K562 (cell line): Measurements from ENCODE around the gene CHSY3. TPM values are rescaled to one million over a fixed set of nuclear protein-coding genes. Genes with fewer than 3 reads are reported as not detected.

ENCODE experiments used
- CBX3 ChIP-seq, 2 experiments: IDR thresholded peaks; 1 replicate in 1 of 2; 2 replicates in 1 of 2; pipeline ENCODE4 v1.6.1; 2012; ENCODE audit warnings: inconsistent platforms in 2 of 2, low read length in 2 of 2, borderline replicate concordance in 1 of 2, control low read depth in 1 of 2
- DIDO1 ChIP-seq: fragments of 450-650 bp; IDR thresholded peaks from 2 replicates; pipeline ENCODE4 v1.6.1; 2016; ENCODE audit warnings: low read depth, missing biosample characterization, missing genetic modification characterization
- FOXM1 ChIP-seq, 2 experiments: fragments of 450-650 bp in 1 of 2; sonication (generic) in 1 of 2; formaldehyde crosslinking in 1 of 2; IDR thresholded peaks; 2 replicates each; pipeline versions ENCODE4 v1.6.1 to v1.9.0; 2017 to 2022; ENCODE audit warnings: low read depth in 2 of 2, mild to moderate bottlenecking in 2 of 2, missing genetic modification reagents in 1 of 2, moderate library complexity in 1 of 2
- HCFC1 ChIP-seq: IDR thresholded peaks from 2 replicates; pipeline ENCODE4 v1.6.1; 2012; ENCODE audit warnings: low read depth, low read length, improper control_type of control experiment
- HNRNPUL1 ChIP-seq: fragments of 200-400 bp; formaldehyde crosslinking; IDR thresholded peaks from 2 replicates; pipeline ENCODE4 v1.6.1; 2017; ENCODE audit warnings: low read length
- MEIS2 ChIP-seq: fragments of 450-650 bp; IDR thresholded peaks from 2 replicates; pipeline ENCODE4 v1.6.1; 2014; ENCODE audit warnings: mild to moderate bottlenecking; ENCODE audit not compliant: partially characterized antibody
- NBN ChIP-seq: fragments of 450-650 bp; IDR thresholded peaks from 2 replicates; pipeline ENCODE4 v1.6.1; 2016; ENCODE audit warnings: low read depth, mild to moderate bottlenecking
- NFIC ChIP-seq: fragments of 450-650 bp; IDR thresholded peaks from 2 replicates; pipeline ENCODE4 v1.6.1; 2017; ENCODE audit warnings: mild to moderate bottlenecking, inconsistent platforms
- NR2C1 ChIP-seq, 2 experiments: fragments of 450-650 bp; IDR thresholded peaks; 2 replicates each; pipeline ENCODE4 v1.6.1; 2017; ENCODE audit warnings: mild to moderate bottlenecking in 2 of 2, antibody characterized with exemption in 1 of 2, inconsistent platforms in 1 of 2, missing compliant biosample characterization in 1 of 2, missing genetic modification characterization in 1 of 2
- RHOXF2B ChIP-seq: fragments of 250-450 bp; sonication (Bioruptor Pico); conservative IDR thresholded peaks from 2 replicates; pipeline ENCODE4 v1.5.1; 2021
- SMC3 ChIP-seq: conservative IDR thresholded peaks from 2 replicates; pipeline ENCODE4 v1.6.1; 2011; ENCODE audit warnings: low read depth, low read length, improper control_type of control experiment; ENCODE audit not compliant: insufficient read depth
- U2AF1 ChIP-seq: fragments of 200-400 bp; formaldehyde crosslinking; optimal IDR thresholded peaks from 2 replicates; pipeline ENCODE3; 2017; ENCODE audit warnings: mild to moderate bottlenecking, low read depth, low read length, moderate library complexity
- ZNF12 ChIP-seq: sonication (generic); formaldehyde crosslinking; IDR thresholded peaks from 2 replicates; pipeline ENCODE4 v1.4.0; 2020; ENCODE audit warnings: mild to moderate bottlenecking, missing genetic modification reagents
- ZNF174 ChIP-seq: fragments of 250-450 bp; sonication (Bioruptor Pico); IDR thresholded peaks from 2 replicates; pipeline ENCODE4 v1.4.0; 2020; ENCODE audit warnings: mild to moderate bottlenecking
- polyA plus RNA-seq, 8 experiments: library from polyadenylated mRNA; depleted of rRNA in 4 of 8; stranded (reverse) in 5 of 8; unstranded in 3 of 8; fragments of >200 nt; fragmentation: Nextera tagmentation in 2 of 8; fragmentation: Illumina TruSeq in 1 of 8; extraction: Ambion mirVana in 2 of 8; extraction: Trizol in 1 of 8; gene quantifications; 2 replicates each; pipeline versions ENCODE4 v1.2.1 to v1.2.3, GENCODE V29; 2011 to 2014; ENCODE audit warnings: inconsistent platforms in 1 of 8, missing spikeins in 1 of 8
- small RNA-seq: library from RNA; depleted of rRNA; stranded (forward); fragments of <200 nt; gene quantifications from one replicate; pipeline ENCODE3, GENCODE V24; 2014
- total RNA-seq, 7 experiments: library from RNA; depleted of rRNA in 6 of 7; stranded (reverse); fragments of >200 nt in 6 of 7; fragmentation: Illumina TruSeq in 2 of 7; extraction: Trizol in 2 of 7; gene quantifications; 2 replicates each; pipeline versions ENCODE4 v1.2.1 to v1.2.3, GENCODE V29; 2011 to 2021; ENCODE audit warnings: low replicate concordance in 1 of 7
- TF ChIP-seq, protein P1 (sequence below): fragments of 250-450 bp; sonication (Bioruptor Pico); IDR thresholded peaks from 2 replicates; pipeline ENCODE4 v1.8.0; 2021; ENCODE audit warnings: moderate library complexity, mild to moderate bottlenecking, inconsistent platforms

CHSY3 gene
- total and polyA plus RNA-seq, 9 of the 15 experiments (the other 6 are each of a cell fraction or from before 2014, with no cell fraction given): 0.04 TPM; not detected in 8

DNA sequence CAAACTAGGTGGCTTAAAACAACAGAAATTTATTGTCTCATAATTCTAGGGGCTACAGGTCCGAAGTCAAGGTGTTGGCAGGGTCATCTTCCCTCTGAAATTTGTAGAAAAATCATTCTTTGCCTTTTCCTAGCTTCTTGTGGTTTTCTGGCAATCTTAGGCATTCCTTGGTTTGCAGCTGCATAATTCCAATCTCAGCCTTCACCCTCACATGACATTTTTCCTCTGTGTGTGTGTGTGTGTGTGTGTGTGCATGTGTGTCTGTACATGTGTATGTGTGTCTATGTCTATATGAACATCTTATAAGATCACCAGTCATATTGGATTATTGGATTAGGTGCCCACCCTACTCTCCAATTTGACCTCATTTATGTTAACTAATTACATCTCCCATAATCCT, 330.6 kb downstream of the CHSY3 start (continued):
- no peak for TF ChIP-seq NBN
- TF ChIP-seq, protein P1, sequence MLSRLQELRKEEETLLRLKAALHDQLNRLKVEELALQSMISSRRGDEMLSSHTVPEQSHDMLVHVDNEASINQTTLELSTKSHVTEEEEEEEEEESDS: no peak
- no peak for TF ChIP-seq ZNF174 (CRISPR knock-in tag)
- no peak for TF ChIP-seq MEIS2
- no peak for TF ChIP-seq RHOXF2B
- no peak for TF ChIP-seq ZNF12 (CRISPR knock-in tag)
- no peak for TF ChIP-seq NFIC
- TF ChIP-seq FOXM1 (IDR thresholded peaks at IDR 0.05; ENCODE audit: low read depth): no peak
- TF ChIP-seq FOXM1 (CRISPR knock-in tag; IDR thresholded peaks at IDR 0.05; ENCODE audit: low read depth): no peak
- no peak for TF ChIP-seq HCFC1
- no peak for TF ChIP-seq SMC3
- no peak for TF ChIP-seq CBX3 (IDR thresholded peaks at IDR 0.05; ENCODE audit: borderline replicate concordance in 1 of 2, low read length in 2 of 2)
- no peak for TF ChIP-seq DIDO1 (tag)
- no peak for TF ChIP-seq U2AF1
- TF ChIP-seq NR2C1 (IDR thresholded peaks at IDR 0.05): no peak
- no peak for TF ChIP-seq NR2C1 (tag; IDR thresholded peaks at IDR 0.05)
- TF ChIP-seq HNRNPUL1: no peak
- TF ChIP-seq, all 486 proteins: peak for 0

Small RNA genes within 50 kb of the gene (small RNA-seq; reads per million reads assigned to genes)
- gene RNA5SP191: 0.99 reads per million, percentile 58 among the genes with 10 or more reads in this experiment
- gene RNU6ATAC10P: not detected

Other genes with a start within 250 kb of the CHSY3 start
- not detected in 2 replicates for gene MINAR2, start 156.4 kb upstream of the CHSY3 start, total RNA-seq (2014; rRNA removed)
- not detected in 2 replicates for gene MINAR2, start 156.4 kb upstream of the CHSY3 start, total RNA-seq (2014; rRNA removed; fragmentation: Illumina TruSeq; extraction: Trizol)
- not detected in 2 replicates for gene MINAR2, start 156.4 kb upstream of the CHSY3 start, total RNA-seq (2015; rRNA removed; fragmentation: Illumina TruSeq; extraction: Trizol)
- not detected in 2 replicates for gene MINAR2, start 156.4 kb upstream of the CHSY3 start, total RNA-seq (2021)
- gene MINAR2, start 156.4 kb upstream of the CHSY3 start, polyA plus RNA-seq (2011; rRNA removed): not detected in 2 replicates
- not detected in 2 replicates for gene MINAR2, start 156.4 kb upstream of the CHSY3 start, polyA plus RNA-seq (2014; fragmentation: Illumina TruSeq; extraction: Trizol)
- gene MINAR2, start 156.4 kb upstream of the CHSY3 start, polyA plus RNA-seq (2014; fragmentation: Nextera tagmentation; extraction: Ambion mirVana): not detected
- gene MINAR2, start 156.4 kb upstream of the CHSY3 start, polyA plus RNA-seq (2014; rRNA removed): not detected in 2 replicates